T1000 (cell line): ENCODE data around the gene GUCA2B.

Source experiments
- DNase-seq: peaks from one replicate; lab custom pipeline; 2025; ENCODE audit warnings: mixed read lengths; lab: John Stamatoyannopoulos, UW

The GUCA2B gene

GRCh38 chr1:42167611-42168390, 14.6 kb downstream of the GUCA2B start:
- DNase-seq, result no peak

DNA sequence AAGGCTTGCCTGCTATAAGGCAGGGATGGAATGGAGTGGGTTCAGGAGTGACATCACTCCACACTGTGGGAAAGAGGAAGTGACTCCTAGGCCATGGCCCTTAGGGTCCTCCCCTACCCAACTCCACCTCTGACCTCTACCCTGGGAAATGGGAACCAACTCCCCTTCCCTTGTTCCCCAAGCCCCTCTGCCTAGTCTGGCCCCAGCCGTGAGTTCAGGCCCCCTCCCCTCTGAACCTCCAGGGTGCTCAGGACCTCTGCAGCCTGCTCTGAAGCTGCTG, 15.1 kb downstream of the GUCA2B start:
- no peak for DNase-seq

DNA sequence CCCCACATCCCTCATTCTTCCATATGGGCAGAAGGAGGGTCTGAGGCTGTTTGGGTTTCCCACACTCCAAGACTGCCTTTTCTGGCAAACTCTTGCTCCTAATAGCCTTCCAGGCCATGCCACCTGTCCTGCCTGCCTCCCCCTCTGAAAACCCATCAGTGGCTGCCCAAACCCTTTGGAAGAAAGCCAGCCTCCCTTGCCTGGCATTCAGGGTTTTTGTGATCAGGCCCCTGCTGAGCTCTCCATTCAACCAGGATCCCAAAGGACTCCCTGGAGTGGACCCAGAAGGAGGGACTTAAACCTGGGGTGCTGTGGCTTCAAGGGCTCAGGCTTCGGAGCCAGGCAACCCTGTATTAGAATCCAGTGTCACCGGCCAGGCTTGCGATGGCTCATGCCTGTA, 15.6 kb downstream of the GUCA2B start:
- no peak for DNase-seq

DNA sequence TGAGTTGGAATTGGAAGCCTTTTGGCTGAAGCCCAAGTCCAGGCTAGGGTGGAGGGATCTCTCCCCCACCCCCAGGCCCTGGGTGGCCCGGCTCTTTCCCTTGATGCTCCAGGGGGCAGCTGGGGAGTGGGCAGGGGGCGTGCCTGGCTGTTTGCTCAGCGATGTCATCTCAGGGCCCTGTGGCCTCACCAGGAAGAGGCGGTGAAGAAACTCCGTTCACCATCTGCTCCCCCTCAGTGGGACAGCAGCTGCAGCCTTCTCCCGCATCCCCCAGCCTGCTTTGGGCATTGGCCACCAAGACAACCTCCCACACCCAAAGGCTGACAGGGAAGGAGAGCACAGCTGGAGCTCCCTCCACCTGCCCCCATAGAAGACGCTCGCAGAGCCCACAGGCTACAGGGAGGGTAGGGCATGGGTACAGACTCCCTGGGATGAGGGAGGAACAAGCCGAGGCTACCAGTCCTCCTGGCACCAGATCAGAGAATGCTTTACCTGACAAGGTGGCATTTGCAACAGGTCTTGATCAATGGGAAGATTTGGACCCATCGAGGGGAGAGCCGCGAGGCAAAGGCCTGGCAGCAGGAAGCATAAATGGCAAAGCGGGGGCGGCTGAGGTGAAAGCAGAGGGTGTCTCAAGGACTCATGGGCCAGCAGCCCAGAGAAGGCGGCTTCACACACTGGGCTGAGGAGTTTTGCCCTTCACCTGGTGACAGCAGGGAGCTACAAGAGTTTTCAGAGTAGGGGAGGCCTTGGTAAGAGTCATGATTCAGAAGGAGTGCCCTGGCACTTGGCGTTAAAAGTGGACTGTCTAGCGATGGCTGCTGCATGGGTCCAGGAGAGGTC, 17.8 kb downstream of the GUCA2B start:
- no peak for DNase-seq

DNA sequence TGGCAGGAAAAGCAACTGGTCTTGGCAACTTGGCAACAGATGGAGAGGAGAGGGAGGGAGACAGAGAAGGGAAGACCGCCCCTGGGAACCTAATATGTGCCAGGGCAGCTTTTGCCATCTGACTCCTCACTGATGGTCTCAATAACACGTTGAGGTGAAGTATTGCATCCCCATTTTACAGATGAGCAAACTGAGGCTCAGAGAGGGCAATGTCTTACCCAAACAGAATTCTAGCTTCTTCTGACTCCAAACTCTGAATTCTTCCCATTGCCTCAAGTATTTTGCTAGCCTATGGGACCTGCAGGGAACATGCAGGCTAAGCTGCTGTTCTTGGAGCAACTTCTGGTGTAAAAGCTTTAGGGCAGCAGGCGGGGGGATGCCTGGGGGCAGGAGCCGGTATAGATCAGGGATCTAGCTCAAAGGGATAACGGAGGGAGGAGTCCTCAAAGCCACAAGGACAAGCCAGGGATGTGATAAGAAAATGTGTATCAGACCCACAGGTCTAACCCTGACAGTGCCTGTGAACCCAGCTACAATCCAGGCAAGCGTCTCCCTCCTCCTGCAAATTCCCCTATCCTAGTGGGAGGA, 18.6 kb downstream of the GUCA2B start:
- no peak for DNase-seq

DNA sequence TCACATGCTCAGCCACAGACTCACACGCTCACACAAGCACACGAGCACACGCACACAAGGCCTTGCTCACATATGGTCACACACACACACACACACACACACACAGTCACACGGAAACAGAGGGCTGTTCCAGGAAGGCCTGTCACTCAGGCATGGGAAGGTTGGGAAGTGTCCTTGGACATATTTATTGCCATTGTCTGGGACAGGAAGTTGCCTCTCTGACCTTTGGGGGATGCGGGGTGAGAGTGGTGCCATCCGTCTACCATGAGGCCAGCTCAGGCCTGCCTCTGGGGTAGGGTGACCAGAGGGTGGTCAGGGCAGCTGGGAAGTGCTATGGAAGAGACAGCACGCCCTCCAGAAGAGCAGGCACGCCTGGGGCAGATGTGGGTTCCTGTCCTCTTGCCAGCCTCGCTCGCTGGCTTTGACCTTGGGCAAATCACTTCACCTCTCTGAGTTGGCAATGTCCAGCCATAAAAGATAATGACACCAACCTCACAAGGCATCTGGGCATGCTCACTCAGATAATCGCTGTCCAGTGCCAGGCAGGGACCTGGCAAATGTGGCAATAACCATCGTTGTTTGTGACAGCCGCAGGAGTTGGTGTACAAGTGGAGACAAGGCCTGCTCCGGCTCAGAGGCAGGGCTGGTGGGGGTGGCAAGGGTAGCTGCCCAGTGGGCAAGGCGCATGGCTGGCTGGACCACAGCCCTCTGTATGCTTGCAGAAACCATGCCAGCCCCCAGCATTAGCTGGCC, 19.3 kb downstream of the GUCA2B start:
- no peak for DNase-seq

DNA sequence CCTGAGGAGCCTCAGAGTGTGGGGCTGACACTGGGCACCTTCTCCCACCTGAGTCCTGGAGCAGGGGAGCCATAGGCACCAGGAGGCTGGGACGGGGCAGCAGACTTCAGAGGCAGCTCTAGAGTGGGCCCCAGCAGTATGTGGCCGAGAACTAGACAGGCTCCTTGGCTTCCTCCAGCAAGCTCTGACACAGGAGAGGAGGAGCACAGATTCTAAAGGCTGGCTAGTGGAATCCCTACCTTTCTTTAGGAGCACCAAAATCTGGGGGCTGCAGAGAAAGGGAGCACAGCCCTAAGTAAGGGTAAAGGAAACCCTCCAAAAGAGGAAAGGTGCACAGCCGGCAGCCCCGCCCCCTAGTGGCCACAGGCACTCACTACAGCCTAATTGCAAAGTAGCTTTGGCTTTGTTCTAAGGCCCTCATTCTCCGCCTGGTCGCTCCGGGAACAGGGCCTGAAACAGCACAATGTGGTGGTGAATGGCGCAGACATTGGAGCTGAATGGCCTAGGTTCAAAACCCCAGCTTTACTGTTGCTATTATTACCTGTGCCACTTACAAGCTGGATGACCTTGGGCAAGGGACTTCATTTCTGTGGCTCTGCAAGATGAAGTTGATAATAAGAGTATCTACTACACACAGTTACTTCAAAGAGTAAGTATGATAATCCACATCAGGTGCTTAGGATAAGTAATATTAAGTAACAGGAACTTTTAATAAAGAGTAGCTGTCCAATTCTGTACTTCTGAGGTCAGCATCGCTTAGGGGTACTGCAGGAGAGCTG, 20.1 kb downstream of the GUCA2B start:
- DNase-seq, result peak; percentile 38

GRCh38 chr1:42173961-42174735, 20.9 kb downstream of the GUCA2B start:
- no peak for DNase-seq

GRCh38 chr1:42175314-42176054, 22.3 kb downstream of the GUCA2B start:
- no peak for DNase-seq

DNA sequence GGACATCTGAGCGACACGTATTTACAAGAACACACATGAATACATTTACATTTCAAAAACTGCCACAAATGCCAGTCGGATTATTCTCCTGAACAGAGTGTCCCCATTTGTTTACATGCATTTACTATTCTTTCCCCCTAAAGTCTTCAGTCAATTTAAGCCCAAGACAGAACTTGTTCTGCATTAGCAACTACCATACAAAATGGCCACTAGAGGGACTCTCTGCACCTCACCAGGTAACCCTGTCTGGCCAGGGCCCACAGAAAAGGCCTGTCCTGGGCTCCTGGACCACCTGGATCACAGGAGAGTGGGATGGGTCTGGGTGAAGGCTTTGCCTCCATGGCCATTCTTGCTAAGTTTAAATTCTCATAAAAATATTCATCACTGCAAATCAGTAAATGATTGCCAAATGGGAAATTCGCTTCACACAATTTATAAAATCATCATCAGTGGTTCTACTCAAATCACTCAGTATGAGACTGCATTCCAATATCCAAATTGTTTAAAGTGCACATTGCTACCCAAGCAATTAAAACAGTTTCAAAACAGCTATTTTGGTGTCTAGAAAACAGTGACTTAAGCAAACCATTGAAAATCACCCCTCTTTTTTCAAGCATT, 23.8 kb downstream of the GUCA2B start:
- no peak for DNase-seq

- DNase-seq, result no peak
These were observed 24.4 kb downstream of the GUCA2B start for GRCh38 chr1:42177541-42177981.

DNA sequence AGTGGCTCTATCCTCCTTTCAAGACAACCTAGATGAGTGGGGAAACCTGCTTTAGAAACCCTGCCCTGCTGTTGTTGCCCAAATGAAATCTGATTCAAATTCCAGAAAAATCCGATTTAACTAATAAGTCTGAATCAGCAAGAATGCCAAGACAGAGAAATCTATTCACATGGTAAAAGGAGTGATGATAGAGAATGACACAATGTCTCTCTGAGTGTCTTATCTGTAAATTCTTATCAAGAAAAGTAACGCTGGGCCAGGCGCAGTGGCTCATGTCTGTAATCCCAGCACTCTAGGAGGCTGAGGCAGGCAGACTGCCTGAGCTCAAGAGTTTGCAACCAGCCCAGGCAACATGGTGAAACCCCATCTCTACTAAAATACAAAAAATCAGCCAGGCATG, 25.0 kb downstream of the GUCA2B start:
- no peak for DNase-seq

GRCh38 chr1:42179275-42179674, 26.1 kb downstream of the GUCA2B start:
- no peak for DNase-seq

DNA sequence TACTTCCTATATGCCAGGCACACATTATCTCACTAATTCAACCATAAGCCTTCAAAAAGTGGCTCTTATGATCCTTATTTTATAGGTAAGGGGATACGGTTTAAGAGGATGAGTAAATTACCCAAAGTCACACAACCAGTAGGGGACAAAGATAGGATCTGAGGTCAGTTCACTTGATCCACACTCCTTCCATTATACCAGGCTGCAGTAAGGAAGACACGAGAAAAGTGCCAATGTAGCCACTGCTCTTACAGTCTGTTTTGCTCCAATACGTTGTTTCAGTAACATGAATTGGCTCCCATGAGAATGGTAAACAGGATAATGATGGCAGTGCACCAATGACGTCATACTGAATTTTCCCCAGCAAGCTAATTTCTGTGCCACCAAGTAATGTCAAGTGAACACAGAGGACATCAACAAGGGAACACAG, 26.7 kb downstream of the GUCA2B start:
- DNase-seq, result no peak

DNA sequence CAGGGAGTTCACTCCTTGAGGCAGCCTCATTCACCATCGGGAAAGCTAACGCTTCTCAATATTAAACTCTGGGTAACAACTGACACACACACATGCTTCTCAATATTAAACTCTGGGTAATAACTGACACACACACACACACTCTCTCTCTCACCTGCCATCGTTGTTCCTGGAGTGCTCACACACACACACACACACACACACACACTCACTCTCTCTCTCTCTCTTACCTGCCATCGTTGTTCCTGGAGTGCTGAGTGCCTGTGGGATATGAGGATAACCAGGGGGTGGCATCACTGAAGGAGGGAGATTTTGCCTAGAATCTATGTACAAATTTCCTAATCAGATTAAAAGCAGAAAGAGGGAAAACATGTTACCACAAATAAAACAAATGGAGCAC, 28.5 kb downstream of the GUCA2B start:
- no peak for DNase-seq

- no peak for DNase-seq
These were observed 30.2 kb downstream of the GUCA2B start for GRCh38 chr1:42183210-42183956.

- no peak for DNase-seq
These were observed 30.7 kb downstream of the GUCA2B start for GRCh38 chr1:42183957-42184268.

DNA sequence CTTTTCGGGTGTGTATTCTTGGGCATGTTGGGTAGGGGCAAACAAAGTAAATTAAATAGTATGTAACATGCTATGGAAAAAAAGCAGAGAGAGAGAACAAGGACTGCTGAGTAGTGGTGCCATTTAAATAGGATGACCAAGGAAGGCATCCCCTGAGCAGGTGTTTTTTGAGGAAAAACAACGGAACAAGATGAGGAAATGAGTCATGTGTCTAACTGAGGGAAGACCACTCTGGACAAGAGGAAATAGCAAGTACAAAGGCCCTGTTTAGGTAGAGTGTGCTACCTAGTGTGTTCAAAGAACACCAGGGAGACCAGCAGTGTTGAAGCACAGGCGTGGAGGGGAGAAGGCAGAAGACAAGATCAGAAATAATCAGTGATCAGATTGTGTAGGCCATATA, 31.4 kb downstream of the GUCA2B start:
- no peak for DNase-seq

DNA sequence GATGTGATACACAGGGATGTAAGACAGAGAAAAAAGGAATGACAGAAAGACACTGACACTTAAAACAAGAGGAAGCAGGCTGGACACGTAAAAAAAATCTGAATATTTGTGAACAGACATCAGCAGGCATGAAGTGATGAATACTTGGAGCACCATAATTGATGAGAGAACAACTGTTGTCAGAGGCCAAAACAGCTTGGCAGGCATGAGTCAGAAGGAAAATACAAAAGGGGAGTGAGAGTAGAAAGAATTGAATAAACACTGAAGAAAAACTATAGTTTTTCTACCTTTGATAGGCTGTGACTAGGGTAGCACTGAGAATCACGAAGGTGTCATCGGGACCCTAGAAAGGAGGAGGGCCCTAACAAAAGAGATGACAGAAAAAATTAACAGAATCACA, 32.9 kb downstream of the GUCA2B start:
- DNase-seq, result no peak
